Stimulated activated CD8-positive, alpha-beta memory T cell treated with anti-CD3 and anti-CD28 coated beads, Interleukin-15, amount 100 ng/mL, for 4 hours (primary cell): ENCODE measurements around the gene PIGQ.

ENCODE experiments used
- DNase-seq, 2 donors: peaks; one replicate each; pipeline ENCODE4 v3.0.0-alpha.2; 2020; ENCODE audit warnings: low read depth in 2 of 2

Gene PIGQ

GRCh38 chr16:567373-568256 lies 2.2 kb upstream of the PIGQ start:
- DNase-seq: no peak

GRCh38 chr16:568401-569258 lies 1.1 kb upstream of the PIGQ start:
- DNase-seq: no peak

- DNase-seq: no peak
Observed at GRCh38 chr16:572865-573650, 3.3 kb downstream of the PIGQ start.

GRCh38 chr16:574021-574760 lies 4.4 kb downstream of the PIGQ start:
- no peak for DNase-seq

- DNase-seq: no peak
Observed at GRCh38 chr16:575354-576196, 5.8 kb downstream of the PIGQ start.

- no peak for DNase-seq
Observed at GRCh38 chr16:576197-576822, 6.5 kb downstream of the PIGQ start.

GRCh38 chr16:576823-577201 lies 7.0 kb downstream of the PIGQ start:
- DNase-seq: no peak

- no peak for DNase-seq
Observed at GRCh38 chr16:577796-578195, 8.0 kb downstream of the PIGQ start.

GRCh38 chr16:578232-578869 lies 8.6 kb downstream of the PIGQ start:
- no peak for DNase-seq

- DNase-seq: peak in 1 of 2 donors; percentile 19
Observed at GRCh38 chr16:578870-579405, 9.2 kb downstream of the PIGQ start.

GRCh38 chr16:580141-580945 lies 10.6 kb downstream of the PIGQ start:
- no peak for DNase-seq

GRCh38 chr16:580946-581498 lies 11.3 kb downstream of the PIGQ start:
- no peak for DNase-seq

- DNase-seq: no peak
Observed at GRCh38 chr16:582218-582613, 12.4 kb downstream of the PIGQ start.

GRCh38 chr16:582614-583331 lies 13.0 kb downstream of the PIGQ start:
- DNase-seq: no peak

GRCh38 chr16:583470-583814 lies 13.7 kb downstream of the PIGQ start:
- no peak for DNase-seq

- no peak for DNase-seq
Observed at GRCh38 chr16:583815-584591, 14.2 kb downstream of the PIGQ start.

- no peak for DNase-seq
Observed at GRCh38 chr16:585351-585750, 15.6 kb downstream of the PIGQ start.
